ENCODE data around the gene DPH5.

DPH5 gene

GRCh38 chr1:100941580-100942216, 83.9 kb downstream of the DPH5 start:
- no peak overlapping the region for H3K4me3 ChIP-seq (ENCODE audit: low read length)
- TF ChIP-seq CTCF (conservative IDR thresholded peaks at IDR 0.05; ENCODE audit: low read depth, low read length): no peak
- DNase-seq (ENCODE audit: low read depth): no peak

- no peak overlapping the region for H3K4me3 ChIP-seq (ENCODE audit: low read length)
- DNase-seq (ENCODE audit: low read depth): no peak
- TF ChIP-seq CTCF (conservative IDR thresholded peaks at IDR 0.05; ENCODE audit: low read depth, low read length): no peak
These were observed 84.5 kb downstream of the DPH5 start for GRCh38 chr1:100941098-100941527.
